Epidermal melanocyte (primary cell): ENCODE measurements around the gene HSD17B11.
"Not testable (repeated sequence)": the region's sequence is repeated elsewhere in the genome, so short reads cannot be mapped to it uniquely, and the experiment has no call there.

Experiments
- DNase-seq: peaks from one replicate; pipeline ENCODE4 v3.0.0; 2011; ENCODE audit warnings: low spot score; ENCODE audit not compliant: insufficient read length

Gene HSD17B11

GRCh38 chr4:87405211-87405820 is 14.3 kb upstream of the HSD17B11 start:
- DNase-seq = no peak

- DNase-seq = not testable (repeated sequence)
These were observed 12.7 kb upstream of the HSD17B11 start for GRCh38 chr4:87403732-87404131.

- DNase-seq = no peak
These were observed 9.0 kb upstream of the HSD17B11 start for GRCh38 chr4:87399954-87400353.

GRCh38 chr4:87399148-87399547 is 8.2 kb upstream of the HSD17B11 start:
- DNase-seq = no peak

- not testable (repeated sequence) for DNase-seq
These were observed 4.9 kb upstream of the HSD17B11 start for GRCh38 chr4:87395851-87396250.

- not testable (repeated sequence) for DNase-seq
These were observed 4.1 kb upstream of the HSD17B11 start for GRCh38 chr4:87395073-87395472.

- DNase-seq = no peak
These were observed 1.2 kb upstream of the HSD17B11 start for GRCh38 chr4:87392183-87392582.

GRCh38 chr4:87391576-87392054 is 627 bp upstream of the HSD17B11 start:
- DNase-seq = no peak

GRCh38 chr4:87390551-87390890 is 467 bp downstream of the HSD17B11 start:
- no peak for DNase-seq

GRCh38 chr4:87390055-87390454 is 933 bp downstream of the HSD17B11 start:
- not testable (repeated sequence) for DNase-seq

GRCh38 chr4:87388901-87389300 is 2.1 kb downstream of the HSD17B11 start:
- no peak for DNase-seq

- no peak for DNase-seq
These were observed 3.8 kb downstream of the HSD17B11 start for GRCh38 chr4:87387237-87387636.

- not testable (repeated sequence) for DNase-seq
These were observed 6.4 kb downstream of the HSD17B11 start for GRCh38 chr4:87384466-87385132.

GRCh38 chr4:87382931-87383330 is 8.1 kb downstream of the HSD17B11 start:
- DNase-seq = no peak

GRCh38 chr4:87382116-87382515 is 8.9 kb downstream of the HSD17B11 start:
- DNase-seq = no peak

- no peak for DNase-seq
These were observed 13.2 kb downstream of the HSD17B11 start for GRCh38 chr4:87377816-87378215.

GRCh38 chr4:87375719-87376291 is 15.2 kb downstream of the HSD17B11 start:
- DNase-seq = no peak

GRCh38 chr4:87370068-87370467 is 20.9 kb downstream of the HSD17B11 start:
- DNase-seq = no peak

- no peak for DNase-seq
These were observed 24.3 kb downstream of the HSD17B11 start for GRCh38 chr4:87366521-87367162.

GRCh38 chr4:87365348-87365747 is 25.6 kb downstream of the HSD17B11 start:
- DNase-seq = no peak

GRCh38 chr4:87363552-87363951 is 27.4 kb downstream of the HSD17B11 start:
- DNase-seq = no peak

GRCh38 chr4:87360338-87360935 is 30.6 kb downstream of the HSD17B11 start:
- DNase-seq = no peak
